Neuronal stem cell (in vitro differentiated cells): ENCODE results near the gene NT5DC4.

Experiments used
- DNase-seq: peaks from one replicate; pipeline ENCODE4 v3.0.0-alpha.2; 2013; ENCODE audit warnings: low spot score
- H2AFZ ChIP-seq: one replicate; pipeline ENCODE4 v1.6.1; 2013; ENCODE audit warnings: mild to moderate bottlenecking, low read length, inconsistent platforms
- H2AK5ac ChIP-seq: 2 replicates; pipeline ENCODE4 v1.6.1; 2013; ENCODE audit warnings: low read depth, mild to moderate bottlenecking, inconsistent platforms, low read length, moderate library complexity, mixed read lengths
- H2BK120ac ChIP-seq: 2 replicates; pipeline ENCODE4 v1.6.1; 2013; ENCODE audit warnings: low read depth, mild to moderate bottlenecking, inconsistent platforms, low read length, moderate library complexity, mixed read lengths
- H2BK12ac ChIP-seq: one replicate; pipeline ENCODE4 v1.6.1; 2013; ENCODE audit warnings: low read length, inconsistent platforms
- H2BK15ac ChIP-seq: 2 replicates; pipeline ENCODE4 v1.6.1; 2013; ENCODE audit warnings: mild to moderate bottlenecking, low read length, inconsistent platforms, mixed read lengths
- H2BK5ac ChIP-seq: one replicate; pipeline ENCODE4 v1.6.1; 2013; ENCODE audit warnings: inconsistent platforms, mild to moderate bottlenecking, low read length, moderate library complexity
- H3K14ac ChIP-seq: one replicate; pipeline ENCODE4 v1.6.1; 2013; ENCODE audit warnings: low read length, inconsistent platforms
- H3K18ac ChIP-seq: 2 replicates; pipeline ENCODE4 v1.6.1; 2013; ENCODE audit warnings: low read length, inconsistent platforms
- H3K23ac ChIP-seq: 2 replicates; pipeline ENCODE4 v1.6.1; 2013; ENCODE audit warnings: low read depth, mild to moderate bottlenecking, mixed read lengths, low read length, inconsistent platforms; ENCODE audit not compliant: poor library complexity
- H3K27ac ChIP-seq: replicated peaks from 3 replicates; pipeline ENCODE4 v1.5.1; 2013; ENCODE audit warnings: low read length, inconsistent platforms
- H3K27me3 ChIP-seq, 3 experiments: 2 replicates each; pipeline ENCODE4 v1.6.1; 2013; ENCODE audit warnings: low read length in 3 of 3, mild to moderate bottlenecking in 2 of 3, inconsistent platforms in 1 of 3, low read depth in 1 of 3, mixed read lengths in 1 of 3, moderate library complexity in 1 of 3; ENCODE audit not compliant: control insufficient read depth in 3 of 3, insufficient read depth in 3 of 3
- H3K36me3 ChIP-seq, 2 donors: replicated peaks in 1 of 2; 2 replicates each; pipeline ENCODE4 v1.6.1; 2013; ENCODE audit warnings: low read length in 2 of 2; ENCODE audit not compliant: control insufficient read depth in 2 of 2, insufficient read depth in 2 of 2
- H3K4ac ChIP-seq: 2 replicates; pipeline ENCODE4 v1.6.1; 2013; ENCODE audit warnings: inconsistent platforms, mild to moderate bottlenecking, low read length, moderate library complexity
- H3K4me1 ChIP-seq, 2 donors: 1 replicate in 1 of 2; 2 replicates in 1 of 2; pipeline ENCODE4 v1.6.1; 2013; ENCODE audit warnings: low read length in 2 of 2, low read depth in 1 of 2; ENCODE audit not compliant: control insufficient read depth in 2 of 2, insufficient read depth in 1 of 2
- H3K4me2 ChIP-seq: one replicate; pipeline ENCODE4 v1.6.1; 2013; ENCODE audit warnings: mild to moderate bottlenecking, low read length, inconsistent platforms; ENCODE audit not compliant: insufficient read depth, poor library complexity, severe bottlenecking
- H3K4me3 ChIP-seq, 2 donors: 2 replicates each; pipeline ENCODE4 v1.5.1; 2013; ENCODE audit warnings: low read length in 2 of 2, mild to moderate bottlenecking in 2 of 2, inconsistent platforms in 1 of 2, moderate library complexity in 1 of 2
- H3K79me1 ChIP-seq: one replicate; pipeline ENCODE4 v1.6.1; 2013; ENCODE audit warnings: low read depth, mild to moderate bottlenecking, inconsistent platforms, low read length, moderate library complexity
- H3K9ac ChIP-seq: one replicate; pipeline ENCODE4 v1.6.1; 2013; ENCODE audit warnings: mild to moderate bottlenecking, low read depth, low read length, inconsistent platforms; ENCODE audit not compliant: poor library complexity
- H3K9me3 ChIP-seq, 2 donors: replicated peaks in 1 of 2; 2 replicates each; pipeline versions ENCODE3 to v1.6.1; 2013; ENCODE audit warnings: low read length in 2 of 2, mild to moderate bottlenecking in 2 of 2, inconsistent platforms in 1 of 2, low read depth in 1 of 2, mixed read lengths in 1 of 2, moderate library complexity in 1 of 2; ENCODE audit not compliant: control insufficient read depth in 2 of 2, insufficient read depth in 1 of 2
- H4K8ac ChIP-seq: one replicate; pipeline ENCODE4 v1.6.1; 2013; ENCODE audit warnings: low read depth, mild to moderate bottlenecking, inconsistent platforms, low read length, moderate library complexity
- H4K91ac ChIP-seq: one replicate; pipeline ENCODE4 v1.6.1; 2013; ENCODE audit warnings: low read length, low read depth, mild to moderate bottlenecking, inconsistent platforms; ENCODE audit not compliant: poor library complexity
- WGBS, 2 donors: extraction: QIAGEN DNeasy Blood & Tissue Kit; methylation state at CpG; one replicate each; pipeline ENCODE4 v1.1.7; 2013; ENCODE audit warnings: missing lambda C conversion rate in 2 of 2, mixed read lengths in 1 of 2; ENCODE audit not compliant: insufficient read length in 2 of 2, insufficient replicate concordance in 1 of 2; ENCODE audit errors: extremely low coverage in 2 of 2; 5-methylcytosine and 5-hydroxymethylcytosine counted together

NT5DC4 gene

GRCh38 chr2:112731479-112731878 lies 10.7 kb downstream of the NT5DC4 start:
- no peak overlapping the region for H2AFZ ChIP-seq
- no peak overlapping the region for H3K18ac ChIP-seq
- H3K4me2 ChIP-seq, result no peak overlapping the region
- H3K4me1 ChIP-seq, result no peaks in the 10 kb centered on the region
- peaks cover 0 to 2% of the 10 kb centered on the region in 2 donors for H3K9me3 ChIP-seq
- no peak overlapping the region for H4K8ac ChIP-seq
- H3K9ac ChIP-seq, result no peak overlapping the region
- H3K36me3 ChIP-seq, result peaks cover 0 to 2% of the 10 kb centered on the region in 2 donors
- H3K4me3 ChIP-seq, result no peak overlapping the region
- H3K27ac ChIP-seq, result no peak overlapping the region
- no peak overlapping the region for H2BK15ac ChIP-seq
- H3K23ac ChIP-seq, result no peak overlapping the region
- no peak overlapping the region for H4K91ac ChIP-seq
- H2BK12ac ChIP-seq, result no peak overlapping the region
- no CpG with 5 or more reads among the region's 2 CpGs for WGBS, 2 donors
- H3K4ac ChIP-seq, result no peak overlapping the region
- no peak overlapping the region for H3K14ac ChIP-seq
- no peak overlapping the region for H2BK120ac ChIP-seq
- H3K79me1 ChIP-seq, result no peaks in the 10 kb centered on the region
- peaks cover 0 to 16% (median 0%) of the 10 kb centered on the region in 3 experiments for H3K27me3 ChIP-seq
- no peak for DNase-seq
- no peak overlapping the region for H2AK5ac ChIP-seq
- H2BK5ac ChIP-seq, result no peak overlapping the region

GRCh38 chr2:112733456-112733855 lies 12.6 kb downstream of the NT5DC4 start:
- Histone ChIP-seq H3K4me3 (no peak overlapping the region), H2BK5ac (no peak overlapping the region), H4K91ac (no peak overlapping the region), H3K4me2 (no peak overlapping the region), H3K18ac (no peak overlapping the region), H2AFZ (no peak overlapping the region), H2BK12ac (no peak overlapping the region), H2AK5ac (no peak overlapping the region), H3K27me3 (peaks cover 0 to 3% (median 0%) of the 10 kb centered on the region in 3 experiments), H2BK15ac (no peak overlapping the region), H3K23ac (no peak overlapping the region), H3K4me1 (no peaks in the 10 kb centered on the region), H3K36me3 (peaks cover 2 to 22% of the 10 kb centered on the region in 2 donors), H3K79me1 (no peaks in the 10 kb centered on the region), H3K9ac (no peak overlapping the region), H2BK120ac (no peak overlapping the region), H3K9me3 (peaks cover 0 to 2% of the 10 kb centered on the region in 2 donors), H3K27ac (no peak overlapping the region), H3K14ac (no peak overlapping the region), H3K4ac (no peak overlapping the region), H4K8ac (no peak overlapping the region)
- no peak for DNase-seq
- no CpG with 5 or more reads among the region's 4 CpGs for WGBS, 2 donors

GRCh38 chr2:112733871-112734270 lies 13.1 kb downstream of the NT5DC4 start:
- H3K14ac ChIP-seq, result no peak overlapping the region
- no peak overlapping the region for H3K27ac ChIP-seq
- no peak overlapping the region for H2BK120ac ChIP-seq
- no peak overlapping the region for H3K23ac ChIP-seq
- H2BK15ac ChIP-seq, result no peak overlapping the region
- peaks cover 0 to 2% of the 10 kb centered on the region in 2 donors for H3K9me3 ChIP-seq
- no peak for DNase-seq
- H3K4ac ChIP-seq, result no peak overlapping the region
- H3K4me3 ChIP-seq, result no peak overlapping the region
- no peaks in the 10 kb centered on the region for H3K4me1 ChIP-seq
- no peak overlapping the region for H2BK12ac ChIP-seq
- peaks cover 4 to 26% of the 10 kb centered on the region in 2 donors for H3K36me3 ChIP-seq
- no peak overlapping the region for H4K91ac ChIP-seq
- H2AFZ ChIP-seq, result no peak overlapping the region
- H3K79me1 ChIP-seq, result no peaks in the 10 kb centered on the region
- no peak overlapping the region for H2BK5ac ChIP-seq
- no peak overlapping the region for H3K4me2 ChIP-seq
- no CpG with 5 or more reads among the region's 1 CpG for WGBS, 2 donors
- H3K27me3 ChIP-seq, result no peaks in the 10 kb centered on the region
- no peak overlapping the region for H4K8ac ChIP-seq
- no peak overlapping the region for H3K18ac ChIP-seq
- no peak overlapping the region for H2AK5ac ChIP-seq
- H3K9ac ChIP-seq, result no peak overlapping the region

- no peak overlapping the region for H2AFZ ChIP-seq
- no peak overlapping the region for H2BK120ac ChIP-seq
- no peak overlapping the region for H2AK5ac ChIP-seq
- no peak overlapping the region for H4K91ac ChIP-seq
- H3K4me2 ChIP-seq, result no peak overlapping the region
- H3K4ac ChIP-seq, result no peak overlapping the region
- no peak overlapping the region for H3K14ac ChIP-seq
- H3K9me3 ChIP-seq, result no peaks in the 10 kb centered on the region
- no peak overlapping the region for H2BK12ac ChIP-seq
- H2BK5ac ChIP-seq, result no peak overlapping the region
- DNase-seq, result no peak
- peaks cover 17 to 64% of the 10 kb centered on the region in 2 donors for H3K36me3 ChIP-seq
- H3K4me3 ChIP-seq, result no peak overlapping the region
- H3K27ac ChIP-seq, result no peak overlapping the region
- H3K27me3 ChIP-seq, result no peaks in the 10 kb centered on the region
- no peak overlapping the region for H3K9ac ChIP-seq
- WGBS, 2 donors, result no CpG with 5 or more reads among the region's 1 CpG
- no peak overlapping the region for H2BK15ac ChIP-seq
- H3K79me1 ChIP-seq, result no peaks in the 10 kb centered on the region
- no peak overlapping the region for H3K23ac ChIP-seq
- H3K18ac ChIP-seq, result no peak overlapping the region
- H3K4me1 ChIP-seq, result no peaks in the 10 kb centered on the region
- no peak overlapping the region for H4K8ac ChIP-seq
Measured at GRCh38 chr2:112737542-112738232, 16.9 kb downstream of the NT5DC4 start.
